Measurements from ENCODE around the gene KIAA0513.
"Not testable (repeated sequence)": the region's sequence is repeated elsewhere in the genome, so short reads cannot be mapped to it uniquely, and the experiment has no call there.

Gene KIAA0513

DNA sequence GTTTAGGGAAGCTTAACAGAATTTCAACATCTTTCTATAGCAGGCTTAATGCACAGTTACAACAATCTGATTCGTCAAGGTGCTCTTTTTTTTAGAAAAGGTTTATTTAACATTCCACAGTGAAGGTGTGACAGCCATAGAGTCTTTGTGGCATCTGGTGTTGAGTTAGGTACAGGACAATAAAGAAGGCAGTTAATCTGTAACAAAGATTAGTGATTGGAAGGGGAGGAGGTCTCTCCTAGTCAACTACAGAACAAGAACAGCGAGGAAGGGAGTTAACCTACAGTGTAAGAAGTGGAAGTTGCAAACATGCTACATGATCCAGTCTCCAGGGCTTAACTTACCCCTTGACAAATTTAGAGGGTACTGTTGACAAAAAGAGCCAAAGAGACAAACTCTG, 13.3 kb upstream of the KIAA0513 start:
- H3K9me3 Mint-ChIP-seq, result no peaks in the 10 kb centered on the region
- H3K36me3 Mint-ChIP-seq, result peaks cover 25% of the 10 kb centered on the region
- DNase-seq (ENCODE audit: low spot score in 2 of 2), result no peak
- H3K4me3 Mint-ChIP-seq, result no peak overlapping the region
- peaks cover 31% of the 10 kb centered on the region for H3K4me1 Mint-ChIP-seq
- no peak overlapping the region for H3K27ac Mint-ChIP-seq
- no peak for ATAC-seq

GRCh38 chr16:85015481-85016187, 12.0 kb upstream of the KIAA0513 start:
- no peaks in the 10 kb centered on the region for H3K9me3 Mint-ChIP-seq
- peaks cover 13% of the 10 kb centered on the region for H3K36me3 Mint-ChIP-seq
- H3K4me1 Mint-ChIP-seq, result peaks cover 23% of the 10 kb centered on the region
- no peak for DNase-seq (ENCODE audit: low spot score in 2 of 2)
- H3K4me3 Mint-ChIP-seq, result no peak overlapping the region
- ATAC-seq, result no peak
- no peak overlapping the region for H3K27ac Mint-ChIP-seq

DNA sequence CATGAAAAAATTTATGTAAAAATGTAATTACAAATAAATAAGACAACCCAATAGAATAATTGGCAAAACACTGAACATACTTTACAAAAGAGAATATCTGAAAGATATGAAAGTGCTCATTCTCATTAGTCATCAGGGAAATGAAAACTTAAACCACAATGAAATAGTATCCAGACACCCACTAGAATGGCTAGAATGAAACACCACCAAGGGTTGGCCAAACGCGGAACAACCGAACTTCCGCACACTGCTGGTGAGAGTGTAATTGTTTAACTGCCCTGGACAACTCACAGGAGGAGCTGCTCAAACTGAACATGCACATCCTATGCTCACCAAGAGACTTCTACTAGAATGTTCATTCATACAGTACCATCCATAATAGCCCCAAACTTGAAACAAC, 10.4 kb upstream of the KIAA0513 start:
- peak; percentile 90 for ATAC-seq
- H3K4me1 Mint-ChIP-seq, result peaks cover 13% of the 10 kb centered on the region
- H3K36me3 Mint-ChIP-seq, result no peaks in the 10 kb centered on the region
- H3K9me3 Mint-ChIP-seq, result no peaks in the 10 kb centered on the region
- no peak overlapping the region for H3K4me3 Mint-ChIP-seq
- no peak for DNase-seq (ENCODE audit: low spot score in 2 of 2)
- no peak overlapping the region for H3K27ac Mint-ChIP-seq

- H3K4me1 Mint-ChIP-seq, result peaks cover 13% of the 10 kb centered on the region
- H3K36me3 Mint-ChIP-seq, result no peaks in the 10 kb centered on the region
- no peak overlapping the region for H3K27ac Mint-ChIP-seq
- H3K9me3 Mint-ChIP-seq, result no peaks in the 10 kb centered on the region
- ATAC-seq (no peak), DNase-seq (ENCODE audit: low spot score in 2 of 2) (no peak)
- H3K4me3 Mint-ChIP-seq, result no peak overlapping the region
Observed at GRCh38 chr16:85017633-85018032, 10.0 kb upstream of the KIAA0513 start.

- no peaks in the 10 kb centered on the region for H3K36me3 Mint-ChIP-seq
- no peaks in the 10 kb centered on the region for H3K9me3 Mint-ChIP-seq
- H3K27ac Mint-ChIP-seq, result no peak overlapping the region
- DNase-seq (ENCODE audit: low spot score in 2 of 2), result no peak
- no peak for ATAC-seq
- peaks cover 13% of the 10 kb centered on the region for H3K4me1 Mint-ChIP-seq
- H3K4me3 Mint-ChIP-seq, result no peak overlapping the region
Observed at GRCh38 chr16:85018529-85019236, 8.9 kb upstream of the KIAA0513 start.

GRCh38 chr16:85019659-85020245, 7.8 kb upstream of the KIAA0513 start:
- Mint-ChIP-seq H3K27ac (no peak overlapping the region), H3K9me3 (no peaks in the 10 kb centered on the region), H3K4me1 (peaks cover 13% of the 10 kb centered on the region), H3K4me3 (no peak overlapping the region), H3K36me3 (no peaks in the 10 kb centered on the region)
- DNase-seq (ENCODE audit: low spot score in 2 of 2) (no peak), ATAC-seq (no peak)

GRCh38 chr16:85025781-85026653, 1.6 kb upstream of the KIAA0513 start:
- H3K4me3 Mint-ChIP-seq, result peak overlapping the region; percentile 84
- no peak overlapping the region for H3K27ac Mint-ChIP-seq
- peaks cover 15% of the 10 kb centered on the region for H3K36me3 Mint-ChIP-seq
- H3K4me1 Mint-ChIP-seq, result peaks cover 24% of the 10 kb centered on the region
- ATAC-seq, result no peak
- no peaks in the 10 kb centered on the region for H3K9me3 Mint-ChIP-seq
- DNase-seq (ENCODE audit: low spot score in 2 of 2), result no peak

- H3K27ac Mint-ChIP-seq, result no peak overlapping the region
- ATAC-seq, result no peak
- peaks cover 24% of the 10 kb centered on the region for H3K4me1 Mint-ChIP-seq
- H3K36me3 Mint-ChIP-seq, result peaks cover 15% of the 10 kb centered on the region
- peak overlapping the region; percentile 84 for H3K4me3 Mint-ChIP-seq
- no peaks in the 10 kb centered on the region for H3K9me3 Mint-ChIP-seq
- no peak for DNase-seq (ENCODE audit: low spot score in 2 of 2)
Observed at GRCh38 chr16:85026703-85027102, 892 bp upstream of the KIAA0513 start.

- H3K27ac Mint-ChIP-seq, result peak overlapping the region; percentile 90
- DNase-seq (ENCODE audit: low spot score in 2 of 2), result no peak
- H3K4me1 Mint-ChIP-seq, result peaks cover 24% of the 10 kb centered on the region
- peaks cover 15% of the 10 kb centered on the region for H3K36me3 Mint-ChIP-seq
- no peaks in the 10 kb centered on the region for H3K9me3 Mint-ChIP-seq
- ATAC-seq, result no peak
- peak overlapping the region; percentile 84 for H3K4me3 Mint-ChIP-seq
Observed at GRCh38 chr16:85027958-85028684, 526 bp downstream of the KIAA0513 start.

GRCh38 chr16:85028685-85029407, 1.3 kb downstream of the KIAA0513 start:
- ATAC-seq, result peak; percentile 86
- peaks cover 15% of the 10 kb centered on the region for H3K36me3 Mint-ChIP-seq
- peak overlapping the region; percentile 90 for H3K27ac Mint-ChIP-seq
- DNase-seq (ENCODE audit: low spot score in 2 of 2), result peak; percentile 30 to 77
- H3K4me3 Mint-ChIP-seq, result peak overlapping the region; percentile 84
- H3K9me3 Mint-ChIP-seq, result no peaks in the 10 kb centered on the region
- peaks cover 24% of the 10 kb centered on the region for H3K4me1 Mint-ChIP-seq

DNA sequence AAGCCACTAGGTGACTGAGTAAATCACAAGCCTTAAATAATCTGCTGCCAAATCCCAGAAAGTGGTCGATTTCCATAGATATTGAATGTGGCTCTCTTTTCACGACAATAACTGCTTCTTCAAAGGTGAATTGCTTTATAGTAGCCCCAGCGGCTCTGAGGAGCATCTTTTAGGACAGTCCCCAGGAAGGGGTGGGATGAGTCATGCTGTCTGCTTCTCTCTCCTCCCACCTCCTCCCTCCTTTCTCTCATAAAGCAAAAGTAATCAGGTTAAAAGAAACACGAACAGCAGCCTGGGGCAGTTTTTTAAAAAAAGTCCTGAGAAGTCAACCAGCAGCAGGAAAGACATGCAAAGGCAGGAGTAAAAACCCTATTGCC, 1.8 kb downstream of the KIAA0513 start:
- DNase-seq (ENCODE audit: low spot score in 2 of 2), result peak; percentile 35 to 77
- Mint-ChIP-seq H3K4me3 (peak overlapping the region; percentile 84), H3K27ac (peak overlapping the region; percentile 90), H3K36me3 (peaks cover 15% of the 10 kb centered on the region), H3K9me3 (no peaks in the 10 kb centered on the region), H3K4me1 (peaks cover 24% of the 10 kb centered on the region)
- ATAC-seq, result peak; percentile 78

GRCh38 chr16:85029981-85030401, 2.4 kb downstream of the KIAA0513 start:
- DNase-seq (ENCODE audit: low spot score in 2 of 2) (no peak), ATAC-seq (no peak)
- no peaks in the 10 kb centered on the region for H3K9me3 Mint-ChIP-seq
- H3K4me1 Mint-ChIP-seq, result peaks cover 24% of the 10 kb centered on the region
- no peak overlapping the region for H3K27ac Mint-ChIP-seq
- peak overlapping the region; percentile 84 for H3K4me3 Mint-ChIP-seq
- peaks cover 15% of the 10 kb centered on the region for H3K36me3 Mint-ChIP-seq

DNA sequence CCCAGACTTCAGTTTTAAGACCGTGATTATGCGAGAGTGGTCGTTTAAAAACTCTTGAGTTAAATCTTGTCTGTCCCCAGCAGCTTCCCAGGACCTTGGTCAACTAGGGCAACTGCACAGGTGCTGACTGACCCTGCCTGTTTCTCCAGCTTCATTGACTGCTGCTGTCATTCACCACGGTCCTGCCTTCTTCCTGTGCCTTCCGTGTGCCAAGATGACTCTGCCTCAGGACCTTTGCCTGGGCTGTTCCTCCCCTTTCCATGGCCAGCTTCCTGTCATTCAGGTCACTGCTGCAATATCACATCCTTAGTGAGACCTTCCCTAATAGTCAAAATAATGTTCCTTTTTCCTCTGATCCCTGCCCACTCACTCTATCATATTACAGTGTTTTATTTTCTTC, 3.9 kb downstream of the KIAA0513 start:
- no peak for DNase-seq (ENCODE audit: low spot score in 2 of 2)
- no peaks in the 10 kb centered on the region for H3K9me3 Mint-ChIP-seq
- no peak for ATAC-seq
- peaks cover 15% of the 10 kb centered on the region for H3K36me3 Mint-ChIP-seq
- H3K4me3 Mint-ChIP-seq, result no peak overlapping the region
- H3K4me1 Mint-ChIP-seq, result peaks cover 27% of the 10 kb centered on the region
- H3K27ac Mint-ChIP-seq, result no peak overlapping the region

DNA sequence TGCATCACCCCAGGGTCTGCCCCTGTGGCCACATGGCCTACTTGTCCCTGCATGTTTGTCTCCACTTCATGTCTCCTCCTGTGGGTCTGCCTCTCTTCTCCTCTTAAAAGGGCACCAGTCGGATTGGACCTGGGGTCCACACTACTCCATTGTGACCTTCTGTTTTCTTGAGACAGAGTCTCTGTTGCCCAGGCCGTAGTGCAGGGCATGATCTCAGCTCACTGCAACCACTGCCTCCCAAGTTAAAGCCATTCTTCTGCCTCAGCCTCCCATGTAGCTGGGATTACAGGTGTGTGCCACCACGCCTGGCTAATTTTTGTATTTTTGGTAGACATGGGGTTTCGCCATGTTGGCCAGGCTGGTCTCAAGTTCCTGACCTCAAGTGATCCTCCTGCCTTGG, 4.6 kb downstream of the KIAA0513 start:
- DNase-seq (ENCODE audit: low spot score in 2 of 2); H3K9me3 Mint-ChIP-seq; ATAC-seq; H3K4me3 Mint-ChIP-seq; H3K27ac Mint-ChIP-seq: not testable (repeated sequence)
- peaks cover 35% of the 10 kb centered on the region for H3K4me1 Mint-ChIP-seq
- peaks cover 15% of the 10 kb centered on the region for H3K36me3 Mint-ChIP-seq
